HL-60 (cell line): ENCODE results near the gene TRAK2.

Experiments
- POLR2AphosphoS5 ChIP-seq: IDR thresholded peaks from 2 replicates; pipeline ENCODE4 v1.6.1; 2012; ENCODE audit warnings: low read depth
- SPI1 ChIP-seq: IDR thresholded peaks from 2 replicates; pipeline ENCODE4 v1.6.1; 2012; ENCODE audit warnings: low read depth, mild to moderate bottlenecking, borderline replicate concordance
- TF ChIP-seq, protein P1 (sequence below): IDR thresholded peaks from one replicate; pipeline ENCODE4 v1.5.1; 2011; ENCODE audit warnings: low read length, control low read depth, inconsistent platforms; ENCODE audit not compliant: insufficient read depth

DNA sequence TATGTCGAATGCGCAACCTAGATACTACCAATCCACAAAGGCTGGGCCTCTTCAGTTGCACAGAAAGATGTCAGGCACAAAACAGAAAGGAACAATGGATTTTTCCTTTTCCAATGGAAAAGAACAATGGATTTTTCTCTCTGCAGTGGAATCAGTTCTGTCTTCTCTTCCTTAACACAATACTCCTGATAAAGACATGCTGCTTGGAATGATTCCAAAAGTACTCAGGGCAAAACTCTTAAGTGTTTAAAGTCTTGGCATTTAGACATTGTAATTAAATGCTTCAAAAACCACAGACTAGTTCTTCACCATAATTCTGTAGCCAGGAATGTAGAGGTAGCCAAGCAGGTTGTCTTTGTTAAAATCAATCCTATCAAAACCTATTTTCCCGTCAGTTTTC, 47.4 kb downstream of the TRAK2 start:
- no peak for TF ChIP-seq POLR2AphosphoS5
- TF ChIP-seq, protein P1, sequence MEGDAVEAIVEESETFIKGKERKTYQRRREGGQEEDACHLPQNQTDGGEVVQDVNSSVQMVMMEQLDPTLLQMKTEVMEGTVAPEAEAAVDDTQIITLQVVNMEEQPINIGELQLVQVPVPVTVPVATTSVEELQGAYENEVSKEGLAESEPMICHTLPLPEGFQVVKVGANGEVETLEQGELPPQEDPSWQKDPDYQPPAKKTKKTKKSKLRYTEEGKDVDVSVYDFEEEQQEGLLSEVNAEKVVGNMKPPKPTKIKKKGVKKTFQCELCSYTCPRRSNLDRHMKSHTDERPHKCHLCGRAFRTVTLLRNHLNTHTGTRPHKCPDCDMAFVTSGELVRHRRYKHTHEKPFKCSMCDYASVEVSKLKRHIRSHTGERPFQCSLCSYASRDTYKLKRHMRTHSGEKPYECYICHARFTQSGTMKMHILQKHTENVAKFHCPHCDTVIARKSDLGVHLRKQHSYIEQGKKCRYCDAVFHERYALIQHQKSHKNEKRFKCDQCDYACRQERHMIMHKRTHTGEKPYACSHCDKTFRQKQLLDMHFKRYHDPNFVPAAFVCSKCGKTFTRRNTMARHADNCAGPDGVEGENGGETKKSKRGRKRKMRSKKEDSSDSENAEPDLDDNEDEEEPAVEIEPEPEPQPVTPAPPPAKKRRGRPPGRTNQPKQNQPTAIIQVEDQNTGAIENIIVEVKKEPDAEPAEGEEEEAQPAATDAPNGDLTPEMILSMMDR = no peak
- TF ChIP-seq SPI1 = no peak
